D721Med (cell line): ENCODE results near the gene COL21A1.

Experiments used
- DNase-seq: peaks from one replicate; pipeline ENCODE4 v3.0.0; 2011; ENCODE audit warnings: low spot score; ENCODE audit not compliant: insufficient read length
- FAIRE-seq: peaks from 2 replicates; lab custom pipeline; 2011; peaks lifted over from hg19 to GRCh38; lab: Jason Lieb, UNC
- CTCF ChIP-seq: IDR thresholded peaks from 2 replicates; pipeline ENCODE4 v1.5.1; 2012; ENCODE audit warnings: mild to moderate bottlenecking, control low read depth; ENCODE audit not compliant: insufficient read depth; ENCODE audit errors: missing control alignments

COL21A1 gene

GRCh38 chr6:56245903-56246351 is 1.5 kb downstream of the COL21A1 start:
- FAIRE-seq = no peak
- DNase-seq = no peak
- no peak for TF ChIP-seq CTCF

GRCh38 chr6:56244528-56245253 is 2.7 kb downstream of the COL21A1 start:
- no peak for TF ChIP-seq CTCF
- no peak for DNase-seq
- FAIRE-seq = no peak

GRCh38 chr6:56244089-56244488 is 3.3 kb downstream of the COL21A1 start:
- DNase-seq = no peak
- FAIRE-seq = no peak
- no peak for TF ChIP-seq CTCF

GRCh38 chr6:56243518-56244070 is 3.8 kb downstream of the COL21A1 start:
- no peak for TF ChIP-seq CTCF
- FAIRE-seq (no peak), DNase-seq (no peak)

GRCh38 chr6:56242346-56242745 is 5.0 kb downstream of the COL21A1 start:
- no peak for TF ChIP-seq CTCF
- DNase-seq (no peak), FAIRE-seq (no peak)

GRCh38 chr6:56241124-56241802 is 6.1 kb downstream of the COL21A1 start:
- FAIRE-seq (no peak), DNase-seq (no peak)
- TF ChIP-seq CTCF = no peak
